Measurements from ENCODE around the gene HRC.
"Not testable (repeated sequence)": the region's sequence is repeated elsewhere in the genome, so short reads cannot be mapped to it uniquely, and the experiment has no call there.

HRC gene

DNA sequence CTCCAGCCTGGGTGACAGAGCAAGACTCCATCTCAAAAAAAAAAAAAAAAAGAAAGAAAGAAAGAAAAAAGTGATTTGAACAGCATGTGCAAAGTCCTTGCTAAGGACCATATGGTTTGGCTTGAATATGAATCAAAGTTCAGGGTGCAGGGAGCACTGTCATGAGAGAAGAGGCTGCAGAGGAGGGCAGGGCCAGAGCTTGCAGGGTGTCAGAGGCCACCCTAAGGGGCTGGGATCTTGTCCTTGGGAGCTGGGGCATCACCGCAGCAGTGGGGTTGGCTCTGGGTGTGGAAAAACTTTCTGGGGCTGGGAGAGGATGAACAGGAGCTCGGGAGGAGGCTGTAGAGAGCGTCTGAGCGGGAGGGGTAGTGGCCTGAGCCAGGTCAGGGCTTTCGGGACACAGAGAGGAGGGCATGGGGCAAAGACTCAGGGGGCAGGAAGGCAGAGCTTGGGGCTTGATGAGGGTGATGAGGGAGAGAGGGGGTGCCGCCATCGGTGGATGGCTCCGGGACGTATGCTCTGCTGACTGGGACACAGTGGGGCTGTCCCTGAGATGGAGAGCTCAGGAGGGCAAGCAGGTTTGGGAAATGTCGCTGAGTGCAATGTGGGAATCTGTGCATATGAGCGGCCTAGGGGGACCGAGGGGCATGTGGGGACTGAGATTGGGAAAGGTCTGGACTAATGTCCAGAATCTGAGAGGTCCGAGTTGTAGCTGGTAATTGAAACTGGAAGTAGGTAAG lies 5.4 kb upstream of the HRC start:
- no peak for DNase-seq

DNA sequence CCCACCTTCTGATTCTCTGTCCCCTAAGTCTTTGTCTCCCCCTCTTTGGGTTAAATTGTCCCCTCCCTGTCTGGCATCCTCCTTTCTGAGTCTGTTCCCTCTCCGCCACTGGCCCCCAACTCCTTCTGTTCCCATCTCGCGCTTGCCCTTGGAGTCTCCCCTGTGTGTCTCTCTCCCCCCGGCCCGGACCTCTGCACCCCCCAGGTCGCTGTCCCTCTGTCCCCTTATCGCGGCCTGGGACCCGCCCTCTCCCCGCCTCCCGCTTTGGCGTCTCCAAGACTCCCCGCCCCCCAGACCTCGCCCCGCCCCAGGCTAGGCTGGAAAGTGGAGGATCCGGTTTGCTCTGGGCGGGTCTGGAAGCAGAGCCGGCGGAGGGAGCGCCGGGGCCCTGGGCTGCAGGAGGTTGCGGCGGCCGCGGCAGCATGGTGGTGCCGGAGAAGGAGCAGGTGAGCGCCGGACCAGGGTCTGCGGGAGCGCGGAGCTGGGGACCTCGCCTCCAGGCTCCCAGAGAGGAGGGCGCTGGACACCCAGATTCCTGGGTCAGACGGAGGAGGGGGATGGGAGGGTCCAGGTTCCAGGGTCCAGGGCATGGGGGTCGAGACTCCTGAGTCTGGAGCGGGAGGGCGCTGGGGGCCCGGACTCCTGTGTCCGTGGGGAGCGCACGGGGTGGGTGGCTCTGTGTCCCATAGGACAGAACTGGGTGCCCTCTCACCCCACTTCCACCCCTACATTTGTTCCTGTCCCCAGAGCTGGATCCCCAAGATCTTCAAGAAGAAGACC lies 2.4 kb upstream of the HRC start, which contains the start of gene TRPM4:
TRPM4 (plus strand) TSS at position 348 of the 780 bp plus-strand sequence; CDS start at position 423, 75 bp downstream.
- peak; percentile 31 for DNase-seq

DNA sequence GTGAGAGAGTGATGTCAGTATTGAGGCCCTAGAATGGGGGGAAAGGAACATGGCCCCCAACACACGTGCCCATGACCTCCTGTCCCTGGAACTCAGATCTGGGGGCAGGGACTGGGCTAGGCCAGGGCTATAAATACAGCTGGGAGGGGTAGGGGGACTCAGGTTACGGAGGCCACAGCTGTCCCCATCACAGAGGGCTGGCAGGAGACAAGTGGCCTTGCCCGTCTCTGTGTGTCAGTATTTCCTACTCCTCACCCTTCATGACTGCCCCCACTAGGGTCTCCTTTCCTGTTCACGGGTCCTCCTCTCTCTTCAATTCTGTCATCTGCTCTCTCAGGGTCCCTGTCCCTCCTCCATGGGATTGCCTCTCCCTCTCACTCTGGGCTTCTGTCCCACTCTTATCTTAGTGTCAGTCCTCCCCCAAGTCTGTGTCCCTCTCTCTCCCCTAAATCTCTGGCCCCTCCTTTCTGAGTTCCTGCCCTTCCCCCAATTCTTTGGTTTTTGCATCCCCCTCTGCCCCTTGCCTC lies 687 bp upstream of the HRC start:
- no peak for DNase-seq

DNA sequence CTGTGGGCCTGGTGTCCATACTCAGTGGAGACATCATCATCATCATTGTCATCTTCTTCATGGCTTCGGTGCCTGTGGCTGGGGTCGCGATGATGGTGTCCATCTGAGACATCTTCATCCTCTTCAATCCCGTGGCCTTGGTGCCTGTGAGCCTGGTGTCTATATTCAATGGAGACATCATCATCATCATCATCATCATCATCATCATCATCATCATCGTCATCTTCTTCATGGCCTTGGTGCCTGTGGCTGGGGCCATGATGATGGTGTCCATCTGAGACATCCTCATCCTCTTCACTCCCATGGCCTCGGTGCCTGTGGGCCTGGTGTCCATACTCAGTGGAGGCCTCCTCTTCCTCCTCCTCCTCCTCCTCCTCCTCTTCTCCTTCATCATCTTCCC lies 917 bp downstream of the HRC start:
- no peak for DNase-seq

DNA sequence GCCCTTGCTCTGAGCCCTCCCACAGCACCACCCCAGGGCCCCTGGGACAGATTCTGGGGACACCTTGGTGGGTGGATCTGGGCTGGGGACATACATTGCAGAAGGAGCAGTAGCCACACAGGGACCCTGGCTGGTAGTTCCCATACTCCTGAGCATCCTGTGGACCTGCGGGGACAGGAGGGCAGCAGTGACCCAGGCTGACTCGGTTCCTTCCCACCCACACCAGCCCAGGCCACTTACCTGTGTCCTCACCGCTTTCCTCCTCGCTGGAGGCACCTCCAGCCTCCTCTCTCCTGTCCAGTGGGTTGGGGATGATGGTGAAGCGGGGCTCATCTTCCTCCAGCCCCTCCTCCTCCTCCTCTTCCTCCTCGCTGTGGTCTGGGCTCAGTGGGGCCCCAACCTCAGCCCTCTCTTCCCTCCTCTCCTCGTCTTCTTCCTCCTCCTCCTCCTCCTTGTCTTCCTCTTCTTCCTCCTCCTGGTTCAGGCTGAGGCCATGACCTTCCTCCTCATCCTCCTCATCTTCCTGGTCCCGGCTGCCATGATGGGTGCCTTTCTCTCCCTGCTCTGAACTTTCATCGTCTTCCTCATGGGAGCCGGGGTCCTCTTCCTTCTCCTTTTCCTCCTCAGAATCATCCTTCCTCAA lies 1.9 kb downstream of the HRC start:
- no peak for DNase-seq

DNA sequence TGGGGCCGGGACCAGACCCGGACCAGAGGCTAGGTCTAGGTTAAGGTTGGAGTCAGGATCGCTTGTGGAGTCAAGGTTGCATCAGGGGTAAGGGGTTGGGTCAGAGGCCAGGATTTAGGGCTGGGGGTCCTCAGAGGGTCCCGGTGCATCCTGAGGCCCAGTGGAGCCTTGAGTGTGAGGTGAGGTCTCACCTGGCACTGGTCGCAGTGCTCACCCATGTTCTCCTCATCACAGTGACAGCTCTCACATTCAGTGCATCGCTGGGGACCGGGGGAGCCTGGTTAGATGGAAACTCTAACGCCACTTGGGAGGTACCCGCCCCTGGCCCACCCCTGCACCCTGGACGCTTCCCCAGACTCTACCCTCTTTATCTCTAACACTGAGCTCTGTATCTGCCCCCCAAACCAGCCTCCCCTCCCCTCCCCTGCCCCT lies 3.1 kb downstream of the HRC start:
- no peak for DNase-seq

DNA sequence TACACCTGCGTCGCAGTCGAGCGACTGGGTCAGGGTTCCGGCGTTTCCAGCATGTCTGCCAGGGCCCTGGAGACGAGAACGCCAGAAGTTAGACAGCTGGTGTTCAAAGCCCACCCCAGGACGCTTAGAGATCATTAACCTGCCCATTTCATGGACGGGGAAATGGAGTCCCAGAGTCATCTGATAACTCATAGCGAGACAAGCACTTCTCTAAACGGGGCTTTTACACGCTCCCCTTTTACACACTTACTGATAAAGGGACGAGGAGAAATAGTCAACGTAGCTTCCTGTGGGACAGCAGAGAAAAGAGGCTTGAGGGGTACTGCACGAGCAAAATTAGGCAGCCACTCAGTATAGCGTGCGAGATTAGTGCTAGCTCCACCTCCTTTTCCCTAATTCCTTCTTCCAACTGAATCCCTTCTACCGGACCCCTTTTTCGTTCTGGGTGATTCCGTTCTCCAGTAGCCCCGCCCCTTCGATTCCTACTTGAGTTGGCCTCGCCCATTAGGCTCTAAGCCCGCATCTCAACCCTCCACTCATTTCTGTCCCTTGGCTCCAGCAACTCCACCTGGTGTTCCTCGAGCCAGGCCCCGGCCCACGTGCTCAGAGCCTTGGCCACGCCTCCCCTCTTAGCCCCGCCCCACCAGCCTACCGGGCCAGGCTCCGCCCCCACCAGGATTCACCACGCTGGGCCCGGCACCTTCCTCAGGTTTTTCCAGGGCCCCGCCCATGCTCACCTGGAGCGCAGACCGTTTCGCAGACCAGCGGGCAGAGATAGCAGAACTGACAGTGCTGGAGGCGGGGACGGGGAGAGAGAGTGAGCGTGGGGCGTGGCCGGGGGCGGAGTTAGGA lies 3.7 kb downstream of the HRC start:
- DNase-seq: peak; percentile 11

DNA sequence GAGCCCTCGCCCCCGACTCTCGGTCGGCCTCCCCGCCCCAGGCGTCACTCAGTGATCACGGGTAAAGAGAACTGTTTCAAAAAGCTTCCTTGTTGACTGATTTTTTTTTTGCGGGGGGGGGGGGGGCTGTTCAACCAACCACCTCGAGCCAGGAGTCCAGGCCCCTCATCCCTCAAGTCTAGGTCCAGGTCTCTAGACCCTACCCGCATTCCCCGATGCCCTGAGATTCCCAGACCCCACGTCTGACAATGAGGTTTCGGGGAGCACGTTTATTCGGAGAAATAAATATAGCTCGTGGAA lies 4.3 kb downstream of the HRC start:
- no peak for DNase-seq

DNA sequence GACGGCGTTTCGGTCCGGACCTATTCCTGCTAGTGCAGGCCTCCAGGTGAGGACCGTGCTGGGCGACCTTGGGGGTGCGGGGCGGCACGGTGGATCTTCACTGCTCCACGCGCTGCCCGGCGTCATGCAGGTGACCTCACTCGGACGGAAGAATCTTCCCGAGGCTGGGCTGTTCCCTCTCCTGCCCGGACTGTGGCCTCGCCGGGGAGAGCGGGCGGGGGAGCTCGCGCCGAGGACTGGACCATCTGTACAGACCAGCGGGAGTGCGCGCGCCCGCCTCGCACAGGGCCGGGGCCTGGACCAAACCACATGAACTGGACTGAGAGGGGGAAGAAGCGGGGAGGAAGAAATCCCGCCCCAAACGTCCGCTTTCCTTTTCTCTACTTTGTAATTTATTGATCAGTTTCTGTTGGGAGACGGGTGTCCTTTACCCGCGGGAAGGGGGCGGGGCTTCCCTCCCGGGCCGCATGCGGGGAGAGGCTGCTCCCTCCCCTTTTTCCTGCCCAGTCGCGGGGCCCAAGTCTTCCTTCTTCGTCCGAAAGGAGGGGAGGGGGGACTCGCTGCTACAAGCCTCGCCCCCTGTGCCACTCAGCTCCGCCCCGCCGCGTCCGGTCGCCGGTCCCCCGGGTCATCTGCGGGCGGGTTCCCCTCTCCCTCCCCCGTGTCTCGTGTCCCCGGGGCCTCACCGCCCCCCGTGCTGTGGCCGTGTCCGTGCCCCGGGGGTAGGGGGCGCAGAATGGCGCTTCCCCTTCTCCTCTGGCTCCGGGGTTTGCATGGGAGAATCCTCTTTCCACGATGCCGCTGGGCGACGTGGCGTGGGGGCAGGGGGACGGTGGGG lies 4.9 kb downstream of the HRC start:
- DNase-seq: peak; percentile 65

DNA sequence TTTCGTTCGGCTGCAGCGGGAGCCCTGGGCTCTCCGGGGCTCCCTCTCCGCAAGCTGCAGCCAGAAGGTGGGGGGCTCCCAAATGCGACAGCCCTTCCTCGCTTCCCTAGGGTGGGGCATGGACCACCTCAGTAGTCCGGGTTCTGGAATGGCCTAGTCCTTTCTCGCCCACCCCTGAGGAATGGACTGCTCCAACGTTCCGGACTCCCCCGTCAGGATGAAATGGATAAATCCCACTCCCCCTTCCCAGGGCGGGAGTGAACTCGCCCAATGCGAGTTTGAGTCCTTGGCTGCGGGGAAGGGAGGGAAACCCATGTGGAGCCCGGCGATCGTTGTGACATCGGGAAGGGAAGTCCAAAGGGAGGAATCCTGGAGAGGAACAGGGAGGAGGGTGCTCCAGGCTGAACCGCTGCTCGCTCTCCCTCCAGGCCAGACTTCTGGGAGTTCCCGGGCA lies 5.5 kb downstream of the HRC start:
- DNase-seq: peak; percentile 51

DNA sequence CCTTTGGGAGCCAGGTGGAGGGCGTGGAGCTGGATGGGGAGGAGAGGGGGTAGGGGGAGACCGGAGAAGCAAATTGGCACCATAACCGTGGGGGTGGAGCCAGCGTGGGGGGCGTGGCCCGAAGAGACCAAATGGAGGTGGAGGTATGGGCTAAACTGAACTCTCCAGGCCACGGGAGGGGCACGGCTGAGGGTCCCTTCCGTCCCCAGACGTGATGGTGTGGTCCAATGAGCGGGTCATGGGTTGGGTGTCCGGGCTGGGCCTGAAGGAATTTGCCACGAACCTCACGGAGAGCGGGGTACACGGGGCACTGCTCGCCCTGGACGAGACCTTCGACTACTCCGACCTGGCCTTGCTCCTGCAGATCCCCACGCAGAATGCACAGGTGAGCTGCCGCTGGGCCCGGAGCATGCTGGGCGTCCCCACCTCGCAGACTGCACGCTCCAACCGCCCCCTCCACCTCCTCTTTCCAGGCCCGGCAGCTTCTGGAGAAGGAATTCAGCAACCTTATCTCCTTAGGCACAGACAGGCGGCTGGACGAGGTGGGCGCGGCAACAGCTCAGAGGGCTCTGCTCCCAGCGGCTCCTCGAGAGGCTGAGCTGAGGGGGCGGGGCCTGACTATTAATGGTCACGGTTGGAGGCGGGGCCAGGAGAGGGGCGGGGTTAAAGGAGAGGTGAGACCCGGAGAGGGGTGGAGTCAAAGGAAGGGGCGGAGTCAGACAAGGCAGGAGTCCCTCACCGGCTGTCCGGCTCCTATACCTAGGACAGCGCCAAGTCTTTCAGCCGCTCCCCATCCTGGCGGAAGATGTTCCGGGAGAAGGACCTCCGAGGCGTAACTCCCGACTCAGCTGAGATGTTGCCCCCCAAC lies 6.2 kb downstream of the HRC start:
- DNase-seq: peak; percentile 80

DNA sequence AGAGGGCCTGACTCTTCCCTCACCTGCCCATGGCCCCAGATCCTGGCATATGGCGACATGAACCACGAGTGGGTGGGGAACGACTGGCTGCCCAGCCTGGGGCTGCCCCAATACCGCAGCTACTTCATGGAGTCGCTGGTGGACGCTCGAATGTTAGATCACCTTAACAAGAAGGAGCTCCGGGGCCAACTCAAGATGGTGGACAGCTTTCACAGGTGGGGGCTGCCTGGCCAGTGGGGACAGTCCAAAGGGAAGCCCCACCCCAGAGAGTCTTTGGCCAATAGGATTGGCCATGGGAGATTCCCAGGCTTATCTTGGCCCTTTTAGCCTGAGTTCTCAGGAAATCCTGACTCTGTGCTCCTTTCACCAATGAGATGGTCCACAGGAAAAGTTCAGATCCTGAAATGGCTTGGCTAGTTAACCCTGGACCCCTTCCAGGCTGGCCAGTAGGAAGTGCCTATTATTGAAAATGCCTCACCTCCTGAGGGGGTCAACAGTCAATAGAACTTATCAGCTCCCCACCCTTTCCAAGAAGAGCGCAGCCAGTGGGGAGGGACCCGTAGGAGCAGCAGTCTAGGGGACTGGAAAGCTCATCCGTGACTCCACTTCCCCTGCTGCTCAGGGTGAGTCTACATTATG lies 7.0 kb downstream of the HRC start:
- DNase-seq: no peak

DNA sequence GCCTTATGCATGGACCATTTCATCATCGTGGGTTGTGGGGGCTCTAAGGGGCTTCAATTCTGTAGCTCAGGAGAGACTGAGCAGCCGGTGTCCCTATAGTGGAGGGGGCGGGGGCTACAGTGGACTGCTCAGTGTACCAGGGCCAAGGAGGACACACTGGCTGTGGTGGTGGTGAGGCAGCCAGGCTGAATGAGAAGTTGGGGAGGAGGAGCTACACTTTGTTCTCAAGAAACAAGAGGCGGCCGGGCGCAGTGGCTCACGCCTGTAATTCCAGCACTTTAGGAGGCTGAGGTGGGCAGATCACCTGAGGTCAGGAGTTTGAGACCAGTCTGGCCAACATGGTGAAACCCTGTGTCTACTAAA lies 8.8 kb downstream of the HRC start:
- not testable (repeated sequence) for DNase-seq

DNA sequence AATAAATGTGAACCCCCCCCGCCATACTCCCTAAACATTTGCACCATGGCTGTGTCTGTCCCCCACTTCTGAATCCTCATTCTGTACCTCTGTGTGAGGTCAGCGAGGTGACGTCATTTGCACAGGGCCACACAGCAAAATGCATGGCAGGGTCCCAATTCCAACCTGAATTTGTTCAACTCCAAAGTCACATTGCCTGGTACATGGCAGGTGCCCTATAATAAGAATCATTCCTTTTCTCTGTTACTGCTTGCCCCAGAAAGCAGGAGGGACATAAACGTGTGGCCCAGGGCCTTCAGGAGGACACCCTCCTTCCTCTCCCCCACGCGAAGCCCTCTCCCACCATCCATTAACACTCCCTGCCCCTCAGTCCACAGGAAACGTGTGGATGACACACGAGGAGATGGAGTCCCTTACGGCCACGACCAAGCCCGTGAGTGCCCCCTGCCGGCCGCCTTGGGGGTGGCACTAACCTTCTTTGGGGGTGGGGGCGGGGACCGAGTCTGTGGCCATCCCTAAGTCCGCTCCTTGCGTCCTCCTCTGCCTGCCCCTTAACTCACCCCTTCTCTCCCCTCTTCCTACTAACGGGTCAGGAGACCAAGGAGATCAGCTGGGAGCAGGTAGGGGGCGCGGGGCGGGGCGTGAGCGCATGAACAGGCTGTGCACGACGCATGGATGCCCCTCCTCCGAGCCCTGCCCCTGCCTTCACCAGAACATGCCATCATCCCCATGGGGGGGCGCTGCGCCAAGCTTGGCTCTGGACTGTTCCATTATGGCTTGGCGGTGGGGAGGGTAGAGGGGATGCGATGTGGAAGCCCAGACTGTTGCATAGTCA lies 9.4 kb downstream of the HRC start:
- DNase-seq: peak; percentile 38

DNA sequence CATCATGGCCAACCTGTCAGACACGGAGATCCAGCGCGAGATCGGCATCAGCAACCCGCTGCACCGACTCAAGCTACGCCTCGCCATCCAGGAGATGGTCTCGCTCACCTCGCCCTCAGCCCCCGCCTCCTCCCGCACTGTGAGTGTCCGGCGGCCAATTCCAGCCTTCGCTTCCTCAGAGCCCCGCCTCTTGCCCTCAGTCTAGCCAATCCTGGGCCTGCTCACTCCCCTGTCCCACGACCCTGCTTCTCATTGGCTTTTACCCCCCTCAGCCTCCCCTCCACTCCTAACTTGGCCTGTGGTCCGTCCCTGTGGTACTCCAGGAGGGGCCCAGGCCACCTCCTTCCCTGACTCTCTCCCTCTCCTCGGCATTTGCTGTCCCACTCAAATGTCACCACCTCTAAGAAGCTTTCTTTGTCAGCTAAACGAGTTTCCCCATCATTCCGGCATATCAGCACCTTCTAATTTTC lies 12.3 kb downstream of the HRC start:
- DNase-seq: peak; percentile 89

DNA sequence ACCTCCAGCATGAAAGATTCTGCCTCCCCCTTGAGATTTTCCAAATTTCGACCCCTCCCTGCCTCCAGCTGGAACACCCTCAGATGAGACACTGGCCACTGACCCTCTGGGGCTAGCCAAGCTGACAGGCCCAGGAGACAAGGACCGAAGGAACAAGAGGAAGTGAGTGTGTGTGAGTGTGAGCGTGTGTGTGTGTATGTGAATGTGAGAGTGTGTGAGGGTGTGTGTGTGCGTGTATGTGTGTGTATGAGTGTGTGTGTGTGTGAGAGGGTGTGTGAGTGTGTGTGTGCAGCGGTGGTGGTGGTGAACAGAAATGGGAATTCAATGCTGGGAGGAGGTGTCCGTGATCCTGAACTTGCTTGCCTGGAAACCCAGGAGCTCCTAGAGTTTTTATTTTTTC lies 13.8 kb downstream of the HRC start:
- DNase-seq: no peak

DNA sequence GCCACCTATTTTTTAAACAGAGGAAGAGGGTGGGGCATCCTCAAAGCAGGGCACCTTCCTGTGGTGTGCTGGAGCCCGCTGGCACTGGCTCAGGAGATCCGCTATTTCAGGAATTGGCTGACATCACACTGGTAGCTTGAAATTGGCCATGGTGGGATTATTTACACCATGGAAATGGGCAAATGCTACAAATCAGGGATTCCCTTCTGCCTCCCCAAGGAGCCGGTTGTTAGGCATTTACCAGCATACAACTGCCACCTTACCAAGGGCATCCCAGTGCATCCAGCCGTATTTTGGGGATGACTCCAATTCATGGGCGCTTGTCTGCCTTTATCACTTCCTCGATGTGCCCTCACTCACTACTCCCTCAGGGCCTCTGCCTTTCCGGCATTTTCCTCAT lies 14.2 kb downstream of the HRC start:
- DNase-seq: no peak

DNA sequence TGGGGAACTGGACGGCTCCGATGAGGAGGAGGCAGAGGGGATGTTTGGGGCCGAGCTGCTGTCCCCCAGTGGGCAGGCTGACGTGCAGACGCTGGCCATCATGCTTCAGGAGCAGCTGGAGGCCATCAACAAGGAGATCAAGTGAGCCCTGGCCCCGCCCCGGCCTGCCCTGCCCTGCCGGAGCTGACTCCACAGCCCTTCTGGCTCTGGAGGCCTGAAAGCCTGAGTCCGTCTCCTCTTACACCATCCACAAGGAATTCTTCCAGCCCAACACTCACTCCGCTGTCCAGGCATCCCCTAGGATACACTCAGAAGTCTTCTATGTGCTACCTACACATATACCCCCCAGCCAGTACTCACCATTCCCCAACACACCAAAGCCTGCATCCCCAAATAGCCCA lies 18.4 kb downstream of the HRC start:
- DNase-seq: no peak

DNA sequence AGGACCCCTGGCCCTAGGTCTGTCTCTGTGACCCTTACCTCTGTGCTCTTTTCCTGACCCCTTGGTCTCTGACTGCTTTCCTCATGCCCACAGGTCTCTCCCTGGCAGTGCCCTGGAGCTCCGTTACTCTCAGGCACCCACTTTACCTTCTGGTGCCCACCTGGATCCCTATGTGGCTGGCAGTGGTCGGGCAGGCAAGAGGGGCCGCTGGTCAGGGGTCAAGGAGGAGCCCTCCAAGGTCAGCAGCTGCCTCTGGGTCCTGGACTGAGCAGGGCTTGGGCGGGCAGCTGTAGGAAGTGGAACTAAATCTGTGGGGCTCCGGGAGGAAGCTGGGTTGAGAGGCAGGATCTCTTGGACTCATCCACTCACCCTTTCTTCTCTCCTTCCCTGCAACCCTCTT lies 19.5 kb downstream of the HRC start:
- DNase-seq: no peak

Measured in NCI-H1092 treated with DMSO at 0.1 percent for 48 hours (cell line).